ENCODE results near the gene DENND2A. TPM values are rescaled to one million over a fixed set of nuclear protein-coding genes. Genes with fewer than 3 reads are reported as not detected.

DENND2A gene
- total RNA-seq (2021; fragmentation: NEBNext Ultra II Directional; extraction: Animal tissue kit (Norgen Biotek cat#: 25700)): under 1 TPM; 0.50 to 0.99 (median 0.58) TPM
- long read RNA-seq, partial matches to known transcripts: 0 of 1 reads
- long read RNA-seq, other reads (novel, unspliced or antisense): 1 of 1 reads

DNA sequence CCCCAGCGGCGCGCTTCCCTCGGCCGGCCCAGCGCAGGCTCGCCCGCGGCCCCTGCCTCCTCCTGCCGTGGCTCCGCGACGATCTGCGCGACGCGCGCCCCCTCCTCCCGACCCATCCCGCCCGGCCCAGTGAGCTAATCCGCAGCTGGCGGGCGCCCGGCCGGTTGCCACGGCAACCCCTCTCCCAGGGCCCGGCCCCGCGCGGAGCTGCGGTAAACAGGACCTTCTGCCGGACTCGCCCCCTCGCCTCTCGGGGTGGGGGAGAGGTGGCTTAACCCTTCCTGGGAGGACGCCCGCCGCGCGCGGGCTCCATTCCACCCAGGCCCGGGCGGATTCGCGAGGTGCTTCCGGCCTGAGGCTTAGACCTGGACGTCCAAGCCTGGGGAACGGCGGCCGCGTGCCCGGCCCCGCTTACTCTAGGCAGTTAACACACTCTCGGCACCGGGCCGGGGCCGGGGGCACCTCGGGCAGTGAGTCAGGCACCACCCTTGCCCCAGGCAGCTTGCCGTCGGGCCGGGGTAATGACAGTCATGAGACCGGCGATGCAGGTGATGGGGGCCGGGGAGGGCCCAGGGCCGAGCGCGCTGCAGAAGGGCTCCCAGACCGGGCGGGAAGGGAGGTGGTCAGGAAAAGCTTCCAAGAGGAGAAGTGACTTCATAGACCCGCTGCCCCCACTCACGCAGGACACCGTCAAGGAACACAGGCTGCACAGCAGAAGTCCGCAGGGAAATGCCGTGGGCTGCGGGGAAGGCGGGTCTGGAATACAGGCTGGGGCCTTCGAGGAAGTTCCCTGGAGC, at the start of gene DENND2A:
TSS of gene DENND2A (minus strand) at position 87 of the 797 bp plus-strand sequence. CDS start 38,416 bp downstream, outside the sequence.
- H3K36me3 Mint-ChIP-seq (ENCODE audit: low read depth): no peaks in the 10 kb centered on the region
- H3K27ac Mint-ChIP-seq: peak within 1 kb of the TSS; percentile 29; the same call in 1 of the 2 replicates
- no peak for TF ChIP-seq CTCF (IDR thresholded peaks at IDR 0.05)
- peaks cover 25% of the 10 kb centered on the region for H3K4me1 Mint-ChIP-seq (ENCODE audit: low read depth)
- peaks cover 17% of the 10 kb centered on the region for H3K27me3 Mint-ChIP-seq (ENCODE audit: insufficient read depth)
- no peaks in the 10 kb centered on the region for H3K9me3 Mint-ChIP-seq
- DNase-seq: no peak
- H3K4me3 Mint-ChIP-seq: peak within 1 kb of the TSS; percentile 88

GRCh38 chr7:140689199-140690152, 48.9 kb upstream of the DENND2A start:
- H3K4me1 Mint-ChIP-seq (ENCODE audit: low read depth): no peaks in the 10 kb centered on the region
- H3K27me3 Mint-ChIP-seq (ENCODE audit: insufficient read depth): no peaks in the 10 kb centered on the region
- H3K9me3 Mint-ChIP-seq: no peaks in the 10 kb centered on the region
- no peaks in the 10 kb centered on the region for H3K36me3 Mint-ChIP-seq (ENCODE audit: low read depth)
- no peak overlapping the region for H3K4me3 Mint-ChIP-seq
- no peak for TF ChIP-seq CTCF (IDR thresholded peaks at IDR 0.05)
- H3K27ac Mint-ChIP-seq: no peak overlapping the region
- no peak for DNase-seq

DNA sequence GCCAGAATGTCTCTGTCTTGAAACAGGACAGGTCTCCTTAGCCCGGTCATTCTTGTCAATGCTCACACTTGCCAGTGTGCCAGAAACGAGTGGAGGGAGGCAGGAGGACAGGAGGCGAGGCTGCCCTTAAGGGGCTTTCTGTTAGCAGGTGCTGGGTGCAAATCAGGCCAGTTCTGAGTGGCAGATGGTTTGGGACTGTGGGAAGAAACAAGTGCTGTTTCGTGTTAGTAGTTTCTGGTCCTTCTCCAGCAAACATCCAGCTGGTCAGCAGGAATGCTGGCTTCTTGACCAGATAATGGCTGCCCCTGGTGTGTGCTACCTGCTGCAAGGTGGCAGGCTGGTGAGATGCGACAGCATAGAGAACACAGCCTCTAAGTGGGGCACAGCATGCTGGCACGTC, 47.7 kb upstream of the DENND2A start:
- H3K36me3 Mint-ChIP-seq (ENCODE audit: low read depth): no peaks in the 10 kb centered on the region
- H3K27ac Mint-ChIP-seq: no peak overlapping the region
- no peaks in the 10 kb centered on the region for H3K4me1 Mint-ChIP-seq (ENCODE audit: low read depth)
- H3K9me3 Mint-ChIP-seq: no peaks in the 10 kb centered on the region
- DNase-seq: no peak
- no peaks in the 10 kb centered on the region; the same call in 1 of the 2 replicates for H3K27me3 Mint-ChIP-seq (ENCODE audit: insufficient read depth)
- H3K4me3 Mint-ChIP-seq: no peak overlapping the region
- TF ChIP-seq CTCF (IDR thresholded peaks at IDR 0.05): no peak

- TF ChIP-seq CTCF (IDR thresholded peaks at IDR 0.05): no peak
- Mint-ChIP-seq H3K9me3 (no peaks in the 10 kb centered on the region), H3K27ac (no peak overlapping the region), H3K27me3 (ENCODE audit: insufficient read depth) (no peaks in the 10 kb centered on the region; the same call in 1 of the 2 replicates), H3K4me1 (ENCODE audit: low read depth) (no peaks in the 10 kb centered on the region), H3K4me3 (no peak overlapping the region), H3K36me3 (ENCODE audit: low read depth) (no peaks in the 10 kb centered on the region)
- DNase-seq: no peak
Observed at GRCh38 chr7:140686921-140687320, 46.3 kb upstream of the DENND2A start.

GRCh38 chr7:140685407-140686087, 44.9 kb upstream of the DENND2A start:
- TF ChIP-seq CTCF (IDR thresholded peaks at IDR 0.05): no peak
- H3K36me3 Mint-ChIP-seq (ENCODE audit: low read depth): peaks cover 6% of the 10 kb centered on the region

More at GRCh38 chr7:140685407-140686087, 44.9 kb upstream of the DENND2A start:
- Mint-ChIP-seq H3K4me3 (no peak overlapping the region), H3K27me3 (ENCODE audit: insufficient read depth) (no peaks in the 10 kb centered on the region; the same call in 1 of the 2 replicates), H3K9me3 (no peaks in the 10 kb centered on the region), H3K27ac (no peak overlapping the region), H3K4me1 (ENCODE audit: low read depth) (no peaks in the 10 kb centered on the region)
- no peak for DNase-seq

Data from HFFc6 (cell line).